ENCODE measurements around the gene ACMSD.

ACMSD gene

GRCh38 chr2:134950886-134951285, 112.5 kb downstream of the ACMSD start:
- no peak for DNase-seq
